GM23338 (cell line): ENCODE results near the gene RPS21. TPM values are rescaled to one million over a fixed set of nuclear protein-coding genes. Genes with fewer than 3 reads are reported as not detected.

Source experiments
- ATAC-seq: fragments of 200-7000 bp; cut with Tn5 transposase; 3 replicates; pipeline ENCODE4 v1.9.1; 2020
- DNase-seq: peaks from one replicate; pipeline ENCODE4 v3.0.0-alpha.2; 2015; ENCODE audit warnings: low spot score
- H2AFZ ChIP-seq: fragments of 200-600 bp; sonication (generic); 2 replicates; pipeline ENCODE4 v1.8.0; 2016; ENCODE audit warnings: antibody characterized with exemption, mild to moderate bottlenecking, moderate library complexity
- H3F3A ChIP-seq: fragments of 200-600 bp; sonication (generic); replicated peaks from 2 replicates; pipeline ENCODE4 v1.8.0; 2017; ENCODE audit warnings: antibody characterized with exemption, mixed run types, low read depth
- H3K27ac ChIP-seq: fragments of 200-600 bp; sonication (generic); 2 replicates; pipeline ENCODE4 v1.6.1; 2016; ENCODE audit warnings: low read depth
- H3K27me3 ChIP-seq: fragments of 200-600 bp; sonication (generic); 2 replicates; pipeline ENCODE4 v1.8.0; 2016; ENCODE audit warnings: mild to moderate bottlenecking, mixed run types, moderate library complexity; ENCODE audit not compliant: insufficient read depth
- H3K36me3 ChIP-seq: fragments of 200-600 bp; sonication (generic); 2 replicates; pipeline ENCODE4 v1.8.0; 2016; ENCODE audit warnings: mild to moderate bottlenecking; ENCODE audit not compliant: insufficient read depth
- H3K4me1 ChIP-seq: fragments of 200-600 bp; sonication (generic); 2 replicates; pipeline ENCODE4 v1.8.0; 2016; ENCODE audit warnings: mild to moderate bottlenecking, moderate library complexity; ENCODE audit not compliant: insufficient read depth
- H3K4me2 ChIP-seq: fragments of 200-600 bp; sonication (generic); 2 replicates; pipeline ENCODE4 v1.7.1; 2017; ENCODE audit warnings: mixed run types
- H3K4me3 ChIP-seq: fragments of 200-600 bp; sonication (generic); 2 replicates; pipeline ENCODE4 v1.6.1; 2016; ENCODE audit warnings: mixed run types
- H3K79me2 ChIP-seq: fragments of 200-600 bp; sonication (generic); replicated peaks from 2 replicates; pipeline ENCODE4 v1.8.0; 2017; ENCODE audit warnings: mild to moderate bottlenecking; ENCODE audit not compliant: insufficient read depth
- H3K9me2 ChIP-seq: fragments of 200-600 bp; sonication (generic); 2 replicates; pipeline ENCODE4 v1.8.0; 2017; ENCODE audit not compliant: insufficient read depth
- H4K20me1 ChIP-seq: fragments of 200-600 bp; sonication (generic); replicated peaks from 2 replicates; pipeline ENCODE4 v1.8.0; 2017; ENCODE audit warnings: mild to moderate bottlenecking; ENCODE audit not compliant: insufficient read depth
- H3K27ac Mint-ChIP-seq: 2 replicates; pipeline ENCODE4 v1.8.0; 2020; ENCODE audit warnings: inconsistent platforms, mild to moderate bottlenecking, moderate library complexity, mixed read lengths
- H3K27me3 Mint-ChIP-seq: 3 replicates; pipeline ENCODE4 v1.8.0; 2022; ENCODE audit warnings: low read depth, mild to moderate bottlenecking, moderate library complexity, mixed read lengths, inconsistent platforms; ENCODE audit not compliant: insufficient read depth, poor library complexity
- H3K36me3 Mint-ChIP-seq: 3 replicates; pipeline ENCODE4 v1.8.0; 2021; ENCODE audit warnings: low read depth, mild to moderate bottlenecking, inconsistent platforms, moderate library complexity, mixed read lengths
- H3K4me1 Mint-ChIP-seq: 3 replicates; pipeline ENCODE4 v1.8.0; 2020; ENCODE audit warnings: mild to moderate bottlenecking, inconsistent platforms, mixed read lengths
- H3K4me3 Mint-ChIP-seq: 3 replicates; pipeline ENCODE4 v1.8.0; 2021; ENCODE audit warnings: moderate library complexity, mild to moderate bottlenecking, inconsistent platforms, mixed read lengths
- H3K9me3 Mint-ChIP-seq: 3 replicates; pipeline ENCODE4 v1.8.0; 2020; ENCODE audit warnings: moderate library complexity, mild to moderate bottlenecking, inconsistent platforms, mixed read lengths
- CREB1 ChIP-seq: fragments of 250-450 bp; sonication (Bioruptor Pico); IDR thresholded peaks from 2 replicates; pipeline ENCODE4 v1.5.0; 2020; ENCODE audit warnings: low read depth, mild to moderate bottlenecking, moderate library complexity
- CTCF ChIP-seq, 2 experiments: fragments of 200-600 bp in 1 of 2; sonication (generic) in 1 of 2; conservative IDR thresholded peaks; 2 replicates each; pipeline versions ENCODE4 v1.5.1 to v1.6.1; 2016 to 2017; ENCODE audit warnings: antibody characterized with exemption in 2 of 2, low read depth in 2 of 2, mild to moderate bottlenecking in 2 of 2, moderate library complexity in 1 of 2
- EZH2 ChIP-seq: fragments of 200-600 bp; sonication (generic); IDR thresholded peaks from one replicate; pipeline ENCODE4 v1.8.0; 2017; ENCODE audit warnings: antibody characterized with exemption, mild to moderate bottlenecking, low read depth; ENCODE audit not compliant: unreplicated experiment
- EZH2phosphoT487 ChIP-seq: fragments of 200-600 bp; sonication (generic); IDR thresholded peaks from one replicate; pipeline ENCODE4 v1.8.1; 2018; ENCODE audit warnings: antibody characterized with exemption; ENCODE audit not compliant: unreplicated experiment
- JUNB ChIP-seq: IDR thresholded peaks from one replicate; pipeline ENCODE4 v1.6.1; 2016; ENCODE audit warnings: antibody characterized with exemption; ENCODE audit not compliant: unreplicated experiment
- NANOG ChIP-seq: IDR thresholded peaks from 2 replicates; pipeline ENCODE4 v1.6.1; 2016; ENCODE audit warnings: antibody characterized with exemption, borderline replicate concordance
- POLR2AphosphoS5 ChIP-seq: IDR thresholded peaks from 2 replicates; pipeline ENCODE4 v1.6.1; 2016; ENCODE audit warnings: antibody characterized with exemption, low read depth
- STAT1 ChIP-seq: IDR thresholded peaks from one replicate; pipeline ENCODE4 v1.6.1; 2016; ENCODE audit warnings: antibody characterized with exemption; ENCODE audit not compliant: unreplicated experiment
- ZNF114 ChIP-seq: fragments of 250-450 bp; sonication (Bioruptor Pico); IDR thresholded peaks from 2 replicates; pipeline ENCODE4 v1.5.0; 2020; ENCODE audit warnings: mild to moderate bottlenecking, moderate library complexity
- ZNF331 ChIP-seq: fragments of 250-450 bp; sonication (Bioruptor Pico); IDR thresholded peaks from 2 replicates; pipeline ENCODE4 v1.5.0; 2020; ENCODE audit warnings: low read depth, mild to moderate bottlenecking, moderate library complexity
- polyA plus RNA-seq: library from polyadenylated mRNA; unstranded; fragments of >200 nt; fragmentation: Nextera tagmentation; extraction: Ambion mirVana; gene quantifications from 2 replicates; pipeline ENCODE4 v1.2.1, GENCODE V29; 2016
- total RNA-seq: library from RNA; depleted of rRNA; stranded (reverse); fragments of >200 nt; shearing (Covaris generic); gene quantifications from 2 replicates; pipeline ENCODE4 v1.2.3, GENCODE V29; 2014
- TF ChIP-seq, protein P1 (sequence below): IDR thresholded peaks from 2 replicates; pipeline ENCODE4 v1.6.1; 2016; ENCODE audit warnings: antibody characterized with exemption
- TF ChIP-seq, protein P2 (sequence below): IDR thresholded peaks from one replicate; pipeline ENCODE4 v1.6.1; 2018; ENCODE audit warnings: antibody characterized with exemption; ENCODE audit not compliant: unreplicated experiment
- TF ChIP-seq, protein P3 (sequence below): fragments of 250-450 bp; sonication (Bioruptor Pico); IDR thresholded peaks from 2 replicates; pipeline ENCODE4 v1.5.0; 2020; ENCODE audit warnings: mild to moderate bottlenecking, moderate library complexity

RPS21 gene
- total and polyA plus RNA-seq, 2 experiments from 2014 or later, result 759 to 2,298 TPM

GRCh38 chr20:62353289-62354030, 33.4 kb upstream of the RPS21 start:
- Mint-ChIP-seq H3K9me3 (peaks cover 17% of the 10 kb centered on the region), H3K36me3 (peaks cover 32% of the 10 kb centered on the region), H3K4me3 (no peak overlapping the region), H3K4me1 (peaks cover 12% of the 10 kb centered on the region), H3K27ac (no peak overlapping the region), H3K27me3 (peaks cover 11% of the 10 kb centered on the region)
- Histone ChIP-seq H3K27ac (no peak overlapping the region), H3F3A (peaks cover 11% of the 10 kb centered on the region), H3K4me1 (peaks cover 22% of the 10 kb centered on the region), H3K79me2 (peaks cover 42% of the 10 kb centered on the region), H4K20me1 (peaks cover 12% of the 10 kb centered on the region), H3K9me2 (no peaks in the 10 kb centered on the region), H3K36me3 (peaks cover 4% of the 10 kb centered on the region; the same call in 1 of the 2 replicates), H2AFZ (no peak overlapping the region), H3K27me3 (no peaks in the 10 kb centered on the region), H3K4me2 (no peak overlapping the region), H3K4me3 (no peak overlapping the region)
- ATAC-seq (no peak), DNase-seq (no peak)
- TF ChIP-seq CREB1 (CRISPR knock-in tag) (no peak), EZH2phosphoT487 (no peak), ZNF114 (no peak), POLR2AphosphoS5 (no peak), JUNB (no peak), STAT1 (no peak), ZNF331 (CRISPR knock-in tag) (no peak), NANOG (no peak), CTCF (conservative IDR thresholded peaks at IDR 0.05; ENCODE audit: low read depth in 2 of 2) (no peak), EZH2 (no peak)
- TF ChIP-seq, protein P1, sequence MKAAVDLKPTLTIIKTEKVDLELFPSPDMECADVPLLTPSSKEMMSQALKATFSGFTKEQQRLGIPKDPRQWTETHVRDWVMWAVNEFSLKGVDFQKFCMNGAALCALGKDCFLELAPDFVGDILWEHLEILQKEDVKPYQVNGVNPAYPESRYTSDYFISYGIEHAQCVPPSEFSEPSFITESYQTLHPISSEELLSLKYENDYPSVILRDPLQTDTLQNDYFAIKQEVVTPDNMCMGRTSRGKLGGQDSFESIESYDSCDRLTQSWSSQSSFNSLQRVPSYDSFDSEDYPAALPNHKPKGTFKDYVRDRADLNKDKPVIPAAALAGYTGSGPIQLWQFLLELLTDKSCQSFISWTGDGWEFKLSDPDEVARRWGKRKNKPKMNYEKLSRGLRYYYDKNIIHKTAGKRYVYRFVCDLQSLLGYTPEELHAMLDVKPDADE, result no peak
- TF ChIP-seq, protein P2, sequence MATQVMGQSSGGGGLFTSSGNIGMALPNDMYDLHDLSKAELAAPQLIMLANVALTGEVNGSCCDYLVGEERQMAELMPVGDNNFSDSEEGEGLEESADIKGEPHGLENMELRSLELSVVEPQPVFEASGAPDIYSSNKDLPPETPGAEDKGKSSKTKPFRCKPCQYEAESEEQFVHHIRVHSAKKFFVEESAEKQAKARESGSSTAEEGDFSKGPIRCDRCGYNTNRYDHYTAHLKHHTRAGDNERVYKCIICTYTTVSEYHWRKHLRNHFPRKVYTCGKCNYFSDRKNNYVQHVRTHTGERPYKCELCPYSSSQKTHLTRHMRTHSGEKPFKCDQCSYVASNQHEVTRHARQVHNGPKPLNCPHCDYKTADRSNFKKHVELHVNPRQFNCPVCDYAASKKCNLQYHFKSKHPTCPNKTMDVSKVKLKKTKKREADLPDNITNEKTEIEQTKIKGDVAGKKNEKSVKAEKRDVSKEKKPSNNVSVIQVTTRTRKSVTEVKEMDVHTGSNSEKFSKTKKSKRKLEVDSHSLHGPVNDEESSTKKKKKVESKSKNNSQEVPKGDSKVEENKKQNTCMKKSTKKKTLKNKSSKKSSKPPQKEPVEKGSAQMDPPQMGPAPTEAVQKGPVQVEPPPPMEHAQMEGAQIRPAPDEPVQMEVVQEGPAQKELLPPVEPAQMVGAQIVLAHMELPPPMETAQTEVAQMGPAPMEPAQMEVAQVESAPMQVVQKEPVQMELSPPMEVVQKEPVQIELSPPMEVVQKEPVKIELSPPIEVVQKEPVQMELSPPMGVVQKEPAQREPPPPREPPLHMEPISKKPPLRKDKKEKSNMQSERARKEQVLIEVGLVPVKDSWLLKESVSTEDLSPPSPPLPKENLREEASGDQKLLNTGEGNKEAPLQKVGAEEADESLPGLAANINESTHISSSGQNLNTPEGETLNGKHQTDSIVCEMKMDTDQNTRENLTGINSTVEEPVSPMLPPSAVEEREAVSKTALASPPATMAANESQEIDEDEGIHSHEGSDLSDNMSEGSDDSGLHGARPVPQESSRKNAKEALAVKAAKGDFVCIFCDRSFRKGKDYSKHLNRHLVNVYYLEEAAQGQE, result no peak
- TF ChIP-seq, protein P3, sequence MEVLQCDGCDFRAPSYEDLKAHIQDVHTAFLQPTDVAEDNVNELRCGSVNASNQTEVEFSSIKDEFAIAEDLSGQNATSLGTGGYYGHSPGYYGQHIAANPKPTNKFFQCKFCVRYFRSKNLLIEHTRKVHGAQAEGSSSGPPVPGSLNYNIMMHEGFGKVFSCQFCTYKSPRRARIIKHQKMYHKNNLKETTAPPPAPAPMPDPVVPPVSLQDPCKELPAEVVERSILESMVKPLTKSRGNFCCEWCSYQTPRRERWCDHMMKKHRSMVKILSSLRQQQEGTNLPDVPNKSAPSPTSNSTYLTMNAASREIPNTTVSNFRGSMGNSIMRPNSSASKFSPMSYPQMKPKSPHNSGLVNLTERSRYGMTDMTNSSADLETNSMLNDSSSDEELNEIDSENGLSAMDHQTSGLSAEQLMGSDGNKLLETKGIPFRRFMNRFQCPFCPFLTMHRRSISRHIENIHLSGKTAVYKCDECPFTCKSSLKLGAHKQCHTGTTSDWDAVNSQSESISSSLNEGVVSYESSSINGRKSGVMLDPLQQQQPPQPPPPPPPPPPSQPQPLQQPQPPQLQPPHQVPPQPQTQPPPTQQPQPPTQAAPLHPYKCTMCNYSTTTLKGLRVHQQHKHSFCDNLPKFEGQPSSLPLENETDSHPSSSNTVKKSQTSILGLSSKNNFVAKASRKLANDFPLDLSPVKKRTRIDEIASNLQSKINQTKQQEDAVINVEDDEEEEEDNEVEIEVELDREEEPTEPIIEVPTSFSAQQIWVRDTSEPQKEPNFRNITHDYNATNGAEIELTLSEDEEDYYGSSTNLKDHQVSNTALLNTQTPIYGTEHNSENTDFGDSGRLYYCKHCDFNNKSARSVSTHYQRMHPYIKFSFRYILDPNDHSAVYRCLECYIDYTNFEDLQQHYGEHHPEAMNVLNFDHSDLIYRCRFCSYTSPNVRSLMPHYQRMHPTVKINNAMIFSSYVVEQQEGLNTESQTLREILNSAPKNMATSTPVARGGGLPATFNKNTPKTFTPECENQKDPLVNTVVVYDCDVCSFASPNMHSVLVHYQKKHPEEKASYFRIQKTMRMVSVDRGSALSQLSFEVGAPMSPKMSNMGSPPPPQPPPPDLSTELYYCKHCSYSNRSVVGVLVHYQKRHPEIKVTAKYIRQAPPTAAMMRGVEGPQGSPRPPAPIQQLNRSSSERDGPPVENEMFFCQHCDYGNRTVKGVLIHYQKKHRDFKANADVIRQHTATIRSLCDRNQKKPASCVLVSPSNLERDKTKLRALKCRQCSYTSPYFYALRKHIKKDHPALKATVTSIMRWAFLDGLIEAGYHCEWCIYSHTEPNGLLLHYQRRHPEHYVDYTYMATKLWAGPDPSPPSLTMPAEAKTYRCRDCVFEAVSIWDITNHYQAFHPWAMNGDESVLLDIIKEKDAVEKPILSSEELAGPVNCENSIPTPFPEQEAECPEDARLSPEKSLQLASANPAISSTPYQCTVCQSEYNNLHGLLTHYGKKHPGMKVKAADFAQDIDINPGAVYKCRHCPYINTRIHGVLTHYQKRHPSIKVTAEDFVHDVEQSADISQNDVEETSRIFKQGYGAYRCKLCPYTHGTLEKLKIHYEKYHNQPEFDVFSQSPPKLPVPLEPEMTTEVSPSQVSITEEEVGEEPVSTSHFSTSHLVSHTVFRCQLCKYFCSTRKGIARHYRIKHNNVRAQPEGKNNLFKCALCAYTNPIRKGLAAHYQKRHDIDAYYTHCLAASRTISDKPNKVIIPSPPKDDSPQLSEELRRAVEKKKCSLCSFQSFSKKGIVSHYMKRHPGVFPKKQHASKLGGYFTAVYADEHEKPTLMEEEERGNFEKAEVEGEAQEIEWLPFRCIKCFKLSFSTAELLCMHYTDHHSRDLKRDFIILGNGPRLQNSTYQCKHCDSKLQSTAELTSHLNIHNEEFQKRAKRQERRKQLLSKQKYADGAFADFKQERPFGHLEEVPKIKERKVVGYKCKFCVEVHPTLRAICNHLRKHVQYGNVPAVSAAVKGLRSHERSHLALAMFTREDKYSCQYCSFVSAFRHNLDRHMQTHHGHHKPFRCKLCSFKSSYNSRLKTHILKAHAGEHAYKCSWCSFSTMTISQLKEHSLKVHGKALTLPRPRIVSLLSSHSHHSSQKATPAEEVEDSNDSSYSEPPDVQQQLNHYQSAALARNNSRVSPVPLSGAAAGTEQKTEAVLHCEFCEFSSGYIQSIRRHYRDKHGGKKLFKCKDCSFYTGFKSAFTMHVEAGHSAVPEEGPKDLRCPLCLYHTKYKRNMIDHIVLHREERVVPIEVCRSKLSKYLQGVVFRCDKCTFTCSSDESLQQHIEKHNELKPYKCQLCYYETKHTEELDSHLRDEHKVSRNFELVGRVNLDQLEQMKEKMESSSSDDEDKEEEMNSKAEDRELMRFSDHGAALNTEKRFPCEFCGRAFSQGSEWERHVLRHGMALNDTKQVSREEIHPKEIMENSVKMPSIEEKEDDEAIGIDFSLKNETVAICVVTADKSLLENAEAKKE (CRISPR knock-in tag), result no peak
